ENCODE measurements around the gene GJD3.
"Not testable (repeated sequence)": the region's sequence is repeated elsewhere in the genome, so short reads cannot be mapped to it uniquely, and the experiment has no call there.

The GJD3 gene

GRCh38 chr17:40364121-40364861, at the start of gene GJD3:
TSS of gene GJD3 (minus strand) at chr17:40364737. CDS start at chr17:40363815, 922 bp downstream.
- no peak for DNase-seq

GRCh38 chr17:40414312-40414711, 49.8 kb upstream of the GJD3 start:
- DNase-seq: not testable (repeated sequence)

GRCh38 chr17:40412880-40413279, 48.3 kb upstream of the GJD3 start:
- no peak for DNase-seq

GRCh38 chr17:40411821-40412220, 47.3 kb upstream of the GJD3 start:
- no peak for DNase-seq

- no peak for DNase-seq
These were observed 45.5 kb upstream of the GJD3 start for GRCh38 chr17:40410082-40410481.

GRCh38 chr17:40409540-40409939, 45.0 kb upstream of the GJD3 start:
- DNase-seq: not testable (repeated sequence)

- DNase-seq: no peak
These were observed 42.9 kb upstream of the GJD3 start for GRCh38 chr17:40407460-40407859.

GRCh38 chr17:40404003-40404402, 39.5 kb upstream of the GJD3 start:
- no peak for DNase-seq

- DNase-seq: no peak
These were observed 38.1 kb upstream of the GJD3 start for GRCh38 chr17:40402668-40403067.

GRCh38 chr17:40399185-40399584, 34.6 kb upstream of the GJD3 start:
- peak; percentile 59 for DNase-seq

GRCh38 chr17:40386555-40386954, 22.0 kb upstream of the GJD3 start:
- not testable (repeated sequence) for DNase-seq

- no peak for DNase-seq
These were observed 17.7 kb upstream of the GJD3 start for GRCh38 chr17:40382251-40382650.

GRCh38 chr17:40378966-40379365, 14.4 kb upstream of the GJD3 start:
- no peak for DNase-seq

- no peak for DNase-seq
These were observed 13.3 kb upstream of the GJD3 start for GRCh38 chr17:40377832-40378231.

- not testable (repeated sequence) for DNase-seq
These were observed 12.0 kb upstream of the GJD3 start for GRCh38 chr17:40376541-40376940.

- not testable (repeated sequence) for DNase-seq
These were observed 11.2 kb upstream of the GJD3 start for GRCh38 chr17:40375786-40376185.

GRCh38 chr17:40374821-40375498, 10.4 kb upstream of the GJD3 start:
- no peak for DNase-seq

GRCh38 chr17:40373999-40374398, 9.5 kb upstream of the GJD3 start:
- no peak for DNase-seq

- DNase-seq: no peak
These were observed 8.8 kb upstream of the GJD3 start for GRCh38 chr17:40373324-40373723.

GRCh38 chr17:40372644-40373043, 8.1 kb upstream of the GJD3 start:
- not testable (repeated sequence) for DNase-seq

GRCh38 chr17:40372031-40372430, 7.5 kb upstream of the GJD3 start:
- DNase-seq: no peak

GRCh38 chr17:40371261-40371929, 6.9 kb upstream of the GJD3 start:
- DNase-seq: no peak

- no peak for DNase-seq
These were observed 5.4 kb upstream of the GJD3 start for GRCh38 chr17:40369923-40370322.

- not testable (repeated sequence) for DNase-seq
These were observed 3.2 kb upstream of the GJD3 start for GRCh38 chr17:40367728-40368127.
